ENCODE data around the gene CGREF1. TPM values are rescaled to one million over a fixed set of nuclear protein-coding genes. Genes with fewer than 3 reads are reported as not detected.

The CGREF1 gene
- total and polyA plus RNA-seq, 4 donors = 0.98 to 16.1 (median 11.7) TPM

DNA sequence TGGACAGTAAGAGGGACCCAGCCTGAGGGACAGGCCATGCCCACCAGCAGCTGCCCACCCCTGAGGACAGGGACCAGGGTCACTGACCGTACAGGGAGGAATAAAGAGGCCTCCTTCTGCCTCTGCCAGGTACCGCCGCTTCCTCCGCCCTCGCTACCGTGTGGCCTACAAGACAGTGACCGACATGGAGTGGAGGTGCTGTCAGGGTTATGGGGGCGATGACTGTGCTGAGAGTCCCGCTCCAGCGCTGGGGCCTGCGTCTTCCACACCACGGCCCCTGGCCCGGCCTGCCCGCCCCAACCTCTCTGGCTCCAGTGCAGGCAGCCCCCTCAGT is 38.4 kb downstream of the CGREF1 start:
- no peaks in the 10 kb centered on the region for H3K36me3 ChIP-seq (ENCODE audit: control insufficient read depth in 4 of 4, insufficient read depth in 3 of 4, low read depth in 1 of 4, low read length in 3 of 4)
- no peak for DNase-seq (ENCODE audit: low spot score)
- WGBS = 86% methylated on average over 14 of the region's 14 CpGs
- no peak for TF ChIP-seq FOXA2 (IDR thresholded peaks at IDR 0.05)
- no peak for TF ChIP-seq JUND (IDR thresholded peaks at IDR 0.05)
- TF ChIP-seq, protein P1, sequence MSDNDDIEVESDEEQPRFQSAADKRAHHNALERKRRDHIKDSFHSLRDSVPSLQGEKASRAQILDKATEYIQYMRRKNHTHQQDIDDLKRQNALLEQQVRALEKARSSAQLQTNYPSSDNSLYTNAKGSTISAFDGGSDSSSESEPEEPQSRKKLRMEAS (IDR thresholded peaks at IDR 0.05) = no peak
- TF ChIP-seq NR2F2 (IDR thresholded peaks at IDR 0.05) = no peak
- TF ChIP-seq HNF4A (conservative IDR thresholded peaks at IDR 0.05) = no peak
- TF ChIP-seq, protein P2, sequence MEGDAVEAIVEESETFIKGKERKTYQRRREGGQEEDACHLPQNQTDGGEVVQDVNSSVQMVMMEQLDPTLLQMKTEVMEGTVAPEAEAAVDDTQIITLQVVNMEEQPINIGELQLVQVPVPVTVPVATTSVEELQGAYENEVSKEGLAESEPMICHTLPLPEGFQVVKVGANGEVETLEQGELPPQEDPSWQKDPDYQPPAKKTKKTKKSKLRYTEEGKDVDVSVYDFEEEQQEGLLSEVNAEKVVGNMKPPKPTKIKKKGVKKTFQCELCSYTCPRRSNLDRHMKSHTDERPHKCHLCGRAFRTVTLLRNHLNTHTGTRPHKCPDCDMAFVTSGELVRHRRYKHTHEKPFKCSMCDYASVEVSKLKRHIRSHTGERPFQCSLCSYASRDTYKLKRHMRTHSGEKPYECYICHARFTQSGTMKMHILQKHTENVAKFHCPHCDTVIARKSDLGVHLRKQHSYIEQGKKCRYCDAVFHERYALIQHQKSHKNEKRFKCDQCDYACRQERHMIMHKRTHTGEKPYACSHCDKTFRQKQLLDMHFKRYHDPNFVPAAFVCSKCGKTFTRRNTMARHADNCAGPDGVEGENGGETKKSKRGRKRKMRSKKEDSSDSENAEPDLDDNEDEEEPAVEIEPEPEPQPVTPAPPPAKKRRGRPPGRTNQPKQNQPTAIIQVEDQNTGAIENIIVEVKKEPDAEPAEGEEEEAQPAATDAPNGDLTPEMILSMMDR (IDR thresholded peaks at IDR 0.05; ENCODE audit: low read depth, low read length, missing input control) = no peak
- no peak for TF ChIP-seq YY1 (IDR thresholded peaks at IDR 0.05)
- TF ChIP-seq EGR1 (IDR thresholded peaks at IDR 0.05; ENCODE audit: low read depth in 2 of 2) = no peak
- no peak for TF ChIP-seq RAD21 (IDR thresholded peaks at IDR 0.05)
- no peak for TF ChIP-seq SP1 (IDR thresholded peaks at IDR 0.05)
- TF ChIP-seq, protein P3, sequence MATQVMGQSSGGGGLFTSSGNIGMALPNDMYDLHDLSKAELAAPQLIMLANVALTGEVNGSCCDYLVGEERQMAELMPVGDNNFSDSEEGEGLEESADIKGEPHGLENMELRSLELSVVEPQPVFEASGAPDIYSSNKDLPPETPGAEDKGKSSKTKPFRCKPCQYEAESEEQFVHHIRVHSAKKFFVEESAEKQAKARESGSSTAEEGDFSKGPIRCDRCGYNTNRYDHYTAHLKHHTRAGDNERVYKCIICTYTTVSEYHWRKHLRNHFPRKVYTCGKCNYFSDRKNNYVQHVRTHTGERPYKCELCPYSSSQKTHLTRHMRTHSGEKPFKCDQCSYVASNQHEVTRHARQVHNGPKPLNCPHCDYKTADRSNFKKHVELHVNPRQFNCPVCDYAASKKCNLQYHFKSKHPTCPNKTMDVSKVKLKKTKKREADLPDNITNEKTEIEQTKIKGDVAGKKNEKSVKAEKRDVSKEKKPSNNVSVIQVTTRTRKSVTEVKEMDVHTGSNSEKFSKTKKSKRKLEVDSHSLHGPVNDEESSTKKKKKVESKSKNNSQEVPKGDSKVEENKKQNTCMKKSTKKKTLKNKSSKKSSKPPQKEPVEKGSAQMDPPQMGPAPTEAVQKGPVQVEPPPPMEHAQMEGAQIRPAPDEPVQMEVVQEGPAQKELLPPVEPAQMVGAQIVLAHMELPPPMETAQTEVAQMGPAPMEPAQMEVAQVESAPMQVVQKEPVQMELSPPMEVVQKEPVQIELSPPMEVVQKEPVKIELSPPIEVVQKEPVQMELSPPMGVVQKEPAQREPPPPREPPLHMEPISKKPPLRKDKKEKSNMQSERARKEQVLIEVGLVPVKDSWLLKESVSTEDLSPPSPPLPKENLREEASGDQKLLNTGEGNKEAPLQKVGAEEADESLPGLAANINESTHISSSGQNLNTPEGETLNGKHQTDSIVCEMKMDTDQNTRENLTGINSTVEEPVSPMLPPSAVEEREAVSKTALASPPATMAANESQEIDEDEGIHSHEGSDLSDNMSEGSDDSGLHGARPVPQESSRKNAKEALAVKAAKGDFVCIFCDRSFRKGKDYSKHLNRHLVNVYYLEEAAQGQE (IDR thresholded peaks at IDR 0.05) = no peak
- TF ChIP-seq RXRA (IDR thresholded peaks at IDR 0.05) = no peak
- TF ChIP-seq, protein P4, sequence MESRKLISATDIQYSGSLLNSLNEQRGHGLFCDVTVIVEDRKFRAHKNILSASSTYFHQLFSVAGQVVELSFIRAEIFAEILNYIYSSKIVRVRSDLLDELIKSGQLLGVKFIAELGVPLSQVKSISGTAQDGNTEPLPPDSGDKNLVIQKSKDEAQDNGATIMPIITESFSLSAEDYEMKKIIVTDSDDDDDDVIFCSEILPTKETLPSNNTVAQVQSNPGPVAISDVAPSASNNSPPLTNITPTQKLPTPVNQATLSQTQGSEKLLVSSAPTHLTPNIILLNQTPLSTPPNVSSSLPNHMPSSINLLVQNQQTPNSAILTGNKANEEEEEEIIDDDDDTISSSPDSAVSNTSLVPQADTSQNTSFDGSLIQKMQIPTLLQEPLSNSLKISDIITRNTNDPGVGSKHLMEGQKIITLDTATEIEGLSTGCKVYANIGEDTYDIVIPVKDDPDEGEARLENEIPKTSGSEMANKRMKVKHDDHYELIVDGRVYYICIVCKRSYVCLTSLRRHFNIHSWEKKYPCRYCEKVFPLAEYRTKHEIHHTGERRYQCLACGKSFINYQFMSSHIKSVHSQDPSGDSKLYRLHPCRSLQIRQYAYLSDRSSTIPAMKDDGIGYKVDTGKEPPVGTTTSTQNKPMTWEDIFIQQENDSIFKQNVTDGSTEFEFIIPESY (IDR thresholded peaks at IDR 0.05) = no peak
- TF ChIP-seq, protein P5, sequence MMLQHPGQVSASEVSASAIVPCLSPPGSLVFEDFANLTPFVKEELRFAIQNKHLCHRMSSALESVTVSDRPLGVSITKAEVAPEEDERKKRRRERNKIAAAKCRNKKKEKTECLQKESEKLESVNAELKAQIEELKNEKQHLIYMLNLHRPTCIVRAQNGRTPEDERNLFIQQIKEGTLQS (IDR thresholded peaks at IDR 0.05) = no peak
- no peak for TF ChIP-seq HNF4G (IDR thresholded peaks at IDR 0.05)
- no peak for TF ChIP-seq GABPA (IDR thresholded peaks at IDR 0.05 in 1 of 2, conservative IDR thresholded peaks at IDR 0.05 in 1 of 2)
- no peak for TF ChIP-seq FOXA1 (IDR thresholded peaks at IDR 0.05)
- no peak for TF ChIP-seq TAF1 (conservative IDR thresholded peaks at IDR 0.05)
- no peaks in the 10 kb centered on the region for H3K9me3 ChIP-seq (ENCODE audit: control insufficient read depth in 4 of 4, low read length in 3 of 4)
- no peaks in the 10 kb centered on the region for H3K27me3 ChIP-seq (ENCODE audit: control insufficient read depth in 4 of 4, insufficient read depth in 4 of 4, low read length in 3 of 4)
- H3K4me3 ChIP-seq (ENCODE audit: low read depth in 1 of 3, low read length in 3 of 3) = no peak overlapping the region
- H3K27ac ChIP-seq (ENCODE audit: low read depth in 1 of 2, low read length in 2 of 2) = peak overlapping the region in 1 of 2 donors; percentile 37
- no peak overlapping the region for H3K9ac ChIP-seq (ENCODE audit: low read depth in 1 of 2, low read length in 2 of 2)
- H3K4me1 ChIP-seq (ENCODE audit: control insufficient read depth in 4 of 4, insufficient read depth in 4 of 4, low read length in 3 of 4) = peaks cover 9 to 42% (median 19%) of the 10 kb centered on the region in 4 donors
